Measurements from ENCODE around the gene ST6GALNAC5.
"Not testable (repeated sequence)": the region's sequence is repeated elsewhere in the genome, so short reads cannot be mapped to it uniquely, and the experiment has no call there.

The ST6GALNAC5 gene

DNA sequence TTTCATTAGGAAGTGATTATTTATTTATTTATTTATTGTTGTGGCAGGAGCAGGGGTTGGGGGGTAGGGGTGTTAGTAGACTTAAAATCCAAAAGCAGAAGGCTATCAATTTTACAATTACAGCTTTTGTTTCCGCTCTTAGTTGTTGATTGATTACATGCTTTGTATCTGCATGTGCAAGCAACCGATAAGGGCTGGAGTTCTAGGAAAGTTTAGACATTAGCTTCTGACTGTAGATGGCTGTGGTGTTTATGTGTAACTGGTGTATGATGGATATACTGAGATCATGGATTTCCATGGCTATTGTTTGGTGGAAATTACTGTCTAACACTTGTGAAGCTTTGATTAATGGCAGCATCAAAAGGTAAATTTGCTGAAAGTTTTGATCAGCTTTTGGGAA lies 2.8 kb downstream of the ST6GALNAC5 start:
- H3K4me3 ChIP-seq (ENCODE audit: control insufficient read depth, low read depth, low read length), result no peak overlapping the region
- no peak for DNase-seq (ENCODE audit: low read depth)
- TF ChIP-seq, protein P1, sequence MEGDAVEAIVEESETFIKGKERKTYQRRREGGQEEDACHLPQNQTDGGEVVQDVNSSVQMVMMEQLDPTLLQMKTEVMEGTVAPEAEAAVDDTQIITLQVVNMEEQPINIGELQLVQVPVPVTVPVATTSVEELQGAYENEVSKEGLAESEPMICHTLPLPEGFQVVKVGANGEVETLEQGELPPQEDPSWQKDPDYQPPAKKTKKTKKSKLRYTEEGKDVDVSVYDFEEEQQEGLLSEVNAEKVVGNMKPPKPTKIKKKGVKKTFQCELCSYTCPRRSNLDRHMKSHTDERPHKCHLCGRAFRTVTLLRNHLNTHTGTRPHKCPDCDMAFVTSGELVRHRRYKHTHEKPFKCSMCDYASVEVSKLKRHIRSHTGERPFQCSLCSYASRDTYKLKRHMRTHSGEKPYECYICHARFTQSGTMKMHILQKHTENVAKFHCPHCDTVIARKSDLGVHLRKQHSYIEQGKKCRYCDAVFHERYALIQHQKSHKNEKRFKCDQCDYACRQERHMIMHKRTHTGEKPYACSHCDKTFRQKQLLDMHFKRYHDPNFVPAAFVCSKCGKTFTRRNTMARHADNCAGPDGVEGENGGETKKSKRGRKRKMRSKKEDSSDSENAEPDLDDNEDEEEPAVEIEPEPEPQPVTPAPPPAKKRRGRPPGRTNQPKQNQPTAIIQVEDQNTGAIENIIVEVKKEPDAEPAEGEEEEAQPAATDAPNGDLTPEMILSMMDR (IDR thresholded peaks at IDR 0.05; ENCODE audit: control insufficient read depth, insufficient read depth, low read depth, low read length, missing control alignments), result no peak

DNA sequence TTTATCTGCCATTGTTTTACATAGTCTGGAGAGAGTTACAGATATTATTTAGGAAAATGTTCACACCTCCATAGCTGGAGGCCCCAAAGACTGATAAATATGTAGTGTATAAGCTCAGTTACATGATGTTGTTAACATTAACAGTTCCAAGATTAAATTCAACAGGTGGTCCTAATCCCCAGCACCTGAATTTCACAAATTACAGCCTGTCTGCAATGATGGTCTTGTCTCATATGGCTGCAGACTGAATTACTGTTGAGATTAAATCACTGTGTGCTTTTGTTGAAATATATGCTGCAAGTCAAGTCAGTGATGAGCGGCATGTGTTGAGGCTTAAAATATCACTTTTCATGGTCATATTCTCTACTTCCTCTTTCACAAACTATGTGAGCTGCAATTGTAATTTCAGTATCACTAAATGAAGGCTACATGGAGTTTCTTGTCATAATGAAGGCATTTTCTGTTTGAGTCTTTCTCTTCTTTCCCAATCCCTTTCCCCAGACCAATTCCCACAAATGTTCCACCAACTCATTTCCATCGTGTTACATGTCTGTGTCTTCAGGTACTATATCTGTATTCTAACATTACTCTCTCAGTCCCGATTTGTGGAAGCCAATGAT lies 4.2 kb downstream of the ST6GALNAC5 start:
- H3K4me3 ChIP-seq (ENCODE audit: control insufficient read depth, low read depth, low read length), result no peak overlapping the region
- no peak for DNase-seq (ENCODE audit: low read depth)

DNA sequence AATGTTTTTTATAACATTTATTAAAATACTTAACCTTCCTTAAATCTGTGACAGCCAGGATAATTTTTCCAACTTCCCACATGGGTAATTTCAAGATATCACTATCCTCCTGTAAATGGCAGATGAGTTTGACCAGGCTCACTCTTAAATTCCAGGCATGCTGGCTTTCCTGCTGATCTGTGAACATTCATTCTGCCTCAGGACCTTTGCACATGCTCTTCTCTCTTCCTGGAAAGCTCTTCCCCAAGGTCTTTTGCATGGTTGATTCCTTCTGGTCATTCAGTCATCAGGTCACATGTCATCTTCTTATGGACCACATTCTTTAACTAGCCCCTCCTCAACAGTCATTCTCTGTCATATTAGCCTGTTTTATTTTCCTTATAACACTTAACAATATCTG lies 5.7 kb downstream of the ST6GALNAC5 start:
- TF ChIP-seq, protein P1 (IDR thresholded peaks at IDR 0.05; ENCODE audit: control insufficient read depth, insufficient read depth, low read depth, low read length, missing control alignments), result no peak
- H3K4me3 ChIP-seq (ENCODE audit: control insufficient read depth, low read depth, low read length), result no peak overlapping the region
- no peak for DNase-seq (ENCODE audit: low read depth)

More for the DNA sequence above, 4.2 kb downstream of the ST6GALNAC5 start:
- TF ChIP-seq, protein P1 (IDR thresholded peaks at IDR 0.05; ENCODE audit: control insufficient read depth, insufficient read depth, low read depth, low read length, missing control alignments), result no peak

DNA sequence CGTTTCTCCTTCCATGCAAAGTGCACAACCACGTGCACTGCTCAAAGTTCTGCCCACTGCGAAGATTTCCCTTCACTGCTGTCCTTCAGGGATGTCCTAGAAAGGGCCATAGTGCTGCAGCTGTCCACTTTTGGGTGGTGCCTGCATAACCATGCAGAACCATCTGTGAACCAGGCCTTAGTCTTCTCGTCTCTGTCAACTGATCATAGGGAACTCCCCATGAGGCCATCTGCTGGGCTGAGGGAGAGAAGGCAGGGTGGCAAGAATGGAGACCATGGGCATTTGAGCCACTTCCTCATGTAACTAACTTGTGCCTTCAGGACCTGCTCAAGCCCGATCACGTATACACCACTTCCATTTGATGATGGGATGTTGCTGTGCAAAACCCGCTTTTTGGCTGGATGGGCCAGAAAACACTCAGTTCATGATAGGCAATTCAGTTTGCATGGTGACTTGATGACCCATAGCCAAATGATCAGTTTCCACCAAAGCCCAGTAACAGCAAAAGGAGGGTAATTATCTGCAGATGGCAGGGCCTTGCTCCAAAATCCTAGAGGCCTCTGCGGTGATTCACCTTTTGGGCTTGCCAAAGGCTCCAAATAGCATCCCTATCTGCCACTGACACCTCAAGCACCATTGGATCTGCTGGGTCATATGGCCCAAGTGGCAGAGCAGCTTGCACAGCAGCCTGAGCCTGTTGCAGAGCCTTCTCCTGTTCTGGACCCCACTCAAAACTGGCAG lies 9.5 kb downstream of the ST6GALNAC5 start:
- TF ChIP-seq, protein P1 (IDR thresholded peaks at IDR 0.05; ENCODE audit: control insufficient read depth, insufficient read depth, low read depth, low read length, missing control alignments), result no peak
- DNase-seq (ENCODE audit: low read depth), result no peak
- H3K4me3 ChIP-seq (ENCODE audit: control insufficient read depth, low read depth, low read length), result no peak overlapping the region

DNA sequence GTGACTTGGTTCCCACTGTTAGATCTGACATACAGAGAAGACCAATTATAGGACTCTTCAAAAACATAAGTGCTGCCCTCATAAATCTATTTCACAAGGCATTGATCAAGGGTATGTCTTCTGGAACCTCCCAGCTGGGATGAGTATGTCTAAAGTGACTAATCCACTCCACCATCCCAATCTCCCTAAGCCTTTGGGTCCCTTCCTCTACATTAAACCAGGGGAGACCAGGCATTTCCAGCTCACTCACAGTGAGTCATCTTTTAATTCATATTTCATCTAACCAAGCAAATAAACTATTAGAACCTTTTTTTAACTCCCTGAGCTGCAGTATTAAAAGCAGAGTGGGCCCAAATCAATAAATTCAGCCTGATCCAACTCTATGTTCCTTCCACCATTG lies 11.7 kb downstream of the ST6GALNAC5 start:
- H3K4me3 ChIP-seq (ENCODE audit: control insufficient read depth, low read depth, low read length); DNase-seq (ENCODE audit: low read depth): not testable (repeated sequence)

DNA sequence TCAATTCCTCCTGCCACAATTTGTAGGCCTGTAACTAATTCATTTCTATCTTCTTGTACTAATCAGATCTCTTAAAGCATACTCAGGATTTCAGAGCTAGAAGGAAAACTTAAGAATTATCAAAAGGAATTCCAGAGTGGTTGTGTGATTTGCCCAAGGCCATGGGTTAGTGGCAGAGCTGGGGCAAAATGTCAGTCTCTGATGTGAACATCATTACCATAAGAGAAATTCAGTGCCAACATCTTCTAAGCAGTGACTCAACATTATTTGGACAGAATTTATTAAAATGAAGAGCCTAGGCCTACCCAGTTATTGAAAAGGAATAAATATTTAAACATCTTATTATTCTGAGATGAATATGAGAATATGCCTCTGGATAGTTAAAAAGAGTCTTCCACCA lies 14.5 kb downstream of the ST6GALNAC5 start:
- TF ChIP-seq, protein P1 (IDR thresholded peaks at IDR 0.05; ENCODE audit: control insufficient read depth, insufficient read depth, low read depth, low read length, missing control alignments), result no peak
- H3K4me3 ChIP-seq (ENCODE audit: control insufficient read depth, low read depth, low read length), result no peak overlapping the region
- no peak for DNase-seq (ENCODE audit: low read depth)

DNA sequence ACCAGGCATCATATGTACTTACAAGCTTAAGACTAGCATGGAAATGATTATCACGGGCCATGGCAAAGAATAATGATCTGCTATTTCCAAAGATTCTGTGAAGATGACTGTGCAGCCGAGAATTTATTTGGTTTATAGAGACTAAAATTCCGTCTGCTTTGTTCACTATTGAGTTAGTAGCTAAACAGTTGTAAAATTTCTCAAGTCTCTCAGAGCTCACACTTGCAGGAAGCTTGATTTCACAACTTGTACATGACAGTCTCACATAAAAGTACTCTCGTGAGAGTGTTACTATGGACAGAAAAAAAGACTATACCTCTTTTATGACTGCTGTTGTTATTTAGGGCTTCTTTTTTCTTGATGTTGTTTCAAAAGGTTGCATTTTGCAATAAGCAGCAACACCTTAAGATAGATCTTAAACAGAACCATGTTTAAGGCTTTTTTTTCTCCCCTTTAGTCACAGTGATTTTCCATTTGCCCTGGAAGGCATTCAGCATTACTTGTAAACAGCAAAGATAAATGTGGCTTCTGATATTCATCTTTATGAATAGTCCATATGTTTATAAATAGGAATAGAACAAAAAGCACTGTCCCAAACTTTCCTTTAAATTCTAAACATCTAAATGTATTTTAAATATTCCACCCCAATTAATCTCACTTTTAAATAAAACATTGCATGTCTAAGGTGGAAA lies 24.8 kb downstream of the ST6GALNAC5 start:
- H3K4me3 ChIP-seq (ENCODE audit: control insufficient read depth, low read depth, low read length), result no peak overlapping the region
- peak; percentile 81 for DNase-seq (ENCODE audit: low read depth)
- TF ChIP-seq, protein P1 (IDR thresholded peaks at IDR 0.05; ENCODE audit: control insufficient read depth, insufficient read depth, low read depth, low read length, missing control alignments), result no peak
